Diencephalon (tissue), 1 donor: ENCODE data around the gene CYB561D2. TPM values are rescaled to one million over a fixed set of nuclear protein-coding genes. Genes with fewer than 3 reads are reported as not detected.

Experiments used
- total RNA-seq: library from RNA; depleted of rRNA; stranded (reverse); fragments of >200 nt; gene quantifications from one replicate; pipeline ENCODE4 v1.2.3, GENCODE V29; 2014

Gene CYB561D2, protein sequence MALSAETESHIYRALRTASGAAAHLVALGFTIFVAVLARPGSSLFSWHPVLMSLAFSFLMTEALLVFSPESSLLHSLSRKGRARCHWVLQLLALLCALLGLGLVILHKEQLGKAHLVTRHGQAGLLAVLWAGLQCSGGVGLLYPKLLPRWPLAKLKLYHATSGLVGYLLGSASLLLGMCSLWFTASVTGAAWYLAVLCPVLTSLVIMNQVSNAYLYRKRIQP
- 15.2 TPM for total RNA-seq

DNA sequence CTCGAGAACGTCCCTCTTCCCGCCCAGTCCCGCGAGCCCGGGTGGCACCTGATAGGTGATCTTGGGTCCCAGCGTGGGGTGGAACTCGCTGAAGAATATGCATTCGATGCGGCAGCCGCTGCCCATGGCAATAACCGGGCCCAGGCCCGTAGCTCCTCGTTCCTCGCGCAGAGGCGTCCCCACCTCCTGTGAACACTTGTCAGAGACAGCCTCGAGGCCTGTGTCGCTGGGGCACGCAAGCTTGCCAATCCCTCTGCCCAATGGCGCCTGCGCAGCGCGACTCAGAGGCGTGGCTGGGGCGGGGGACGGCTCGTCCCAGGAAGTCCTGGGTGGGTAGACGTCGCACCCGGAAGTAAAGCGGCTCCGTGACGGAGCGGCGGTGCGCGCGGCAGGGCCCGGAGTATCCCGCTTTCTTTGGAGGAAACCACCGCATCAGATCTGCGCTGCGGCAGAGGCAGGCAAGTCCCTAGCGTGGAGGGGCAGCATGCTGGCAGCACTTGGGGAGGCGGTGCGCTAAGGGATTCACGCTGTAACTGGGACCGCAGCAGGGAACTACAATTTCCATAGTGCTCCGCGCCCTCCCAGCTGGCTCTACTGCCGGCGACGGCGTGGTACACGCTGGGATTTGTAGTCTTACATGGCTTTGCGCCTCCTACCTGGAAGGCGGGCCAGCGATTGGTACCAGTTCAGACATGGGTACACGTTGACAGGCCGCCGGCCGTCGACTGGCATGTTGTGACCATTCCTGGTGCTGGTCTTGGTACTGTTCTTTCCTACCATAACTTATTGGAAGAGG lies at the start of gene CYB561D2, which contains the start of gene NPRL2:
Gene CYB561D2, plus strand, starts transcription at position 336 of the 796 bp plus-strand sequence. CDS start 572 bp downstream, outside the sequence.
Gene NPRL2, minus strand, starts transcription at position 249 of the 796 bp plus-strand sequence. Its CDS starts 123 bp downstream, at position 126.

DNA sequence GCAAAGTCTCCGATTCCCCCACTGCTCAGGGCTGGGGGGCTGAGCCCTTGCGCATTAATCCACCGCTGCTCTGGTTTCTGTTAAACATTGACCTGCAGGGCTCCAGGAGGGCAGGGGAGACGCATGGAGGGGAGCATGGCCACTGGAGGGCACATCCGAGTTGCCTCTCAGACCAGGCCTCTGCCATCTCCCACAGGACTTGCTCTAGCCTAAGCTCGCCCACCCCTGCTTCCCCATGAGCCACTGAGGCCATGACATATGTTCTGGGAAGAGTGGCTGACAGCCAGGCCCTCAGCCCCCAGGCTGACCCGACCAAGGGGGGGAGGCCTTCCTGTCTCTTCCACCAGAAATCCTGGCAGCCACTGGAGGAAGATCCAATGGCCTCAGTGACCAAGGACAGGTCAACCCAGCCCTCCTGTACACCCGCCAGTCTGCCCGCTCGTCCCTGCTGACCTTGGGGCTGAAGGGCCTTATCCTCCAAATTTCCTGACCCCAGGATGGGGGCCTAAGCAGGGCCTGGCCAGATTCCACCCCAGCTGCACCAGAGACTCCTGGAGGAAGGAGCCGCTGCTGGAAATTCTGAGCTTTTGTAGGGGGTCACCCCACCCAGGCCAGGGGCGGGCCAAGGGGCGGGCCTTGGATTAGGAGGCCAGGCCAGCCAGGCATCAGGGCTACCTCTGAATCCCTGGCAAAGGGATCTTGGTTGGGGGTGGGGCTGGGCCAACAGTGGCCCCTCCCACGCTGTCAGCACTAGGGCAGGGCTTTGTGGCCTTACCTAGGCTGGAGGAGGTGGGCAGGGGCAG lies 47.4 kb upstream of the CYB561D2 start, which contains the start of gene HYAL1:
Gene HYAL1, minus strand, starts transcription at position 562 of the 803 bp plus-strand sequence. CDS start 618 bp downstream, outside the sequence.

GRCh38 chr3:50322386-50323091 lies 28.1 kb upstream of the CYB561D2 start, which contains the start of gene HYAL2:
Gene HYAL2 (minus strand): TSS chr3:50322745. CDS start chr3:50320489, 2,256 bp downstream.

DNA sequence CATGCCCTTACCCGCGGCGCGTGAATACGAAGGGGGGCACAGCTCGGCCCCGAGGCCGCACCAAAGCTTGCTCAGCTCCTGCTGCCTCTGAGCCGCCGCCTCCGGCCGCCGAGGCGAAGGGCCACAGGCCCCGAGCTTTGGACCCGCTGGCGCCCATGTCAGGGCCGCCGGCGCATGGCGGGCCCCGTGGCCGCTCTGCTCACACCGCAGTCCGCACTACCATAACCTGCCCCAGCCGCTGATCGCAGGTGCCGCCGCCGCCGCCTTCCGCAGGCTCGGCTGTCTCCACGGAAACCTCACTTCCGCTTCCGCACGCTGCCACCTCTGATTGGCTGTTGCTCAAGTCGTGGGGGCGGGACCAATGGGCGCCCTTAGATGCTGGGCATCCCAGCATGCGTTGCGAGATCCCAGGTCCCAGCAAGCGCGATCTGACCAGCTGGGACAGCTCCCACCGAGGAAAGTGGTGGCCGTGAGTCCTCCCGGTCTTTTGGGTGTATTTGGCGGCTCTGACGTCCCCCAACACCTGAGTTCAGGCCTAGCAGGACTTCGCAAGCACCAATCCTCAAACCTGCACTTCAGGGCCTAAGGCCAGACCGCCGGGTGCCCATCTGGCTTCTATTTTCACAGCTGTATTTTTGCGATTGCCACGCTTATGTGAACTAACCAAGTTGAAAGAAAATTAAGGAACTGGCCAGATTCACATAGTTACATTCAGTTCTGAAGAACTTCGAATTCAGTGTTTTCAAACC lies 22.5 kb upstream of the CYB561D2 start, which contains the start of gene TUSC2:
Gene TUSC2, minus strand, starts transcription at position 281 of the 749 bp plus-strand sequence. Its CDS starts 124 bp downstream, at position 157.

DNA sequence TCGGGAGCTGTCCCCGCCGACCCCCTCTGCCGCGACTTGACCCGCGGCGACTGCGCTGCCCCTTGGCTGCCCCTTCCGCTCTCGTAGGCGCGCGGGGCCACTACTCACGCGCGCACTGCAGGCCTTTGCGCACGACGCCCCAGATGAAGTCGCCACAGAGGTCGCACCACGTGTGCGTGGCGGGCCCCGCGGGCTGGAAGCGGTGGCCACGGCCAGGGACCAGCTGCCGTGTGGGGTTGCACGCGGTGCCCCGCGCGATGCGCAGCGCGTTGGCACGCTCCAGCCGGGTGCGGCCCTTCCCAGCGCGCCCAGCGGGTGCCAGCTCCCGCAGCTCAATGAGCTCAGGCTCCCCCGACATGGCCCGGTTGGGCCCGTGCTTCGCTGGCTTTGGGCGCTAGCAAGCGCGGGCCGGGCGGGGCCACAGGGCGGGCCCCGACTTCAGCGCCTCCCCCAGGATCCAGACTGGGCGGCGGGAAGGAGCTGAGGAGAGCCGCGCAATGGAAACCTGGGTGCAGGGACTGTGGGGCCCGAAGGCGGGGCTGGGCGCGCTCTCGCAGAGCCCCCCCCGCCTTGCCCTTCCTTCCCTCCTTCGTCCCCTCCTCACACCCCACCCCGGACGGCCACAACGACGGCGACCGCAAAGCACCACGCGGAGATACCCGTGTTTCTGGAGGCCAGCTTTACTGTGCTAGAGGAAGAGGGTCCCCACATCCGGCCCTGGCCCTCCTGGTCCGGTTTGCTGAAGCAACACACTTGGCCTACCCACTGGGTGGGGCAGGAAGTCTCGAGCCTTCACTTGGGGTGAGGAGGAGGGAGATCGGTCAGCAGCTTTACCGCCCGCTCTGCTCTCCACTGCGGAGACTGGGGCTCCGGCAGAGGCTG lies 10.0 kb upstream of the CYB561D2 start, which contains the start of gene RASSF1:
Gene RASSF1, minus strand, starts transcription at position 389 of the 882 bp plus-strand sequence. Its CDS starts 31 bp downstream, at position 358.

DNA sequence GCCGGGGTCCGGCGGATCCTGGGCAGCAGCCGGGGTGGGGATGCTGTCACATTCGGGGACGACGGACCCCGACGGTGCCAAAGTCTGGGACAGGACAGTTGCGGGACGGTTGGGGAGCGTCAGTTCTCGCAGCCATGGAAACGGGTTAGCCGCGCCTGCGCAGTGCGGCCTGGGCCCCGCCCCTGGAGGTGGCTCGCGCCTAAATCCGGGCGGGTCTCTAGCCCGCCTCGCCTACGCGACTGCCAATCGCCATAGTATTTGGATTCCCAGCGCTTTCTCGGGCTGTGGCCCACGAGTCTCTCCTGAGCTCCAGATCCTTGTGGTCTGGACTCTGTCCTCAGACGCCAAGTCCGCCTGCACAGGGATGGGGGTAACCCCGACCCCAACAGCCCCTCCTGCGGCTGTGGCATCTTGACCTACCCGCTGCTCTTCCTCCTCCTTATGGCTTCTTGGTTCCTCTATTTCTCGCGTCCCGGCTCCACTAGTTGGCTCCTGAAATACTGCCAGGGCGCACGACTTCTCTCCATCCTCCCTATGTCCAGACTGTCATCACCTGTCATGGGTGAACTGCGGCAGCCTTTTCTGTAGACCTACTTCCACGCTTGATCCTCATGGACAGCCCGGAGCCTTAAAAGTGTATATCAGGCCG lies 5.0 kb upstream of the CYB561D2 start, which contains the start of gene ZMYND10:
Gene ZMYND10, minus strand, starts transcription at position 147 of the 649 bp plus-strand sequence. CDS start 153 bp downstream, outside the sequence.

GRCh38 chr3:50358911-50359759 lies 8.5 kb downstream of the CYB561D2 start, which contains the start of gene TMEM115:
Gene TMEM115 (minus strand): TSS chr3:50359521. CDS start chr3:50359063, 458 bp downstream.

Other genes with a start within 250 kb of the CYB561D2 start
- 7.8 TPM for gene SEMA3F, start 195.5 kb upstream of the CYB561D2 start, total RNA-seq
- gene GNAT1, start 159.3 kb upstream of the CYB561D2 start, total RNA-seq = not detected
- 6.5 TPM for gene SLC38A3, start 145.6 kb upstream of the CYB561D2 start, total RNA-seq
- 108 TPM for gene GNAI2, start 114.7 kb upstream of the CYB561D2 start, total RNA-seq
- 2.8 TPM for gene SEMA3B, start 81.7 kb upstream of the CYB561D2 start, total RNA-seq
- 1.2 TPM for gene LSMEM2, start 71.8 kb upstream of the CYB561D2 start, total RNA-seq
- 18.5 TPM for gene IFRD2, start 58.4 kb upstream of the CYB561D2 start, total RNA-seq
- gene HYAL3, start 51.5 kb upstream of the CYB561D2 start, total RNA-seq = 9.7 TPM
- gene NAA80, start 51.5 kb upstream of the CYB561D2 start, total RNA-seq = 5.5 TPM
- 0.69 TPM for gene HYAL1, start 47.3 kb upstream of the CYB561D2 start, total RNA-seq
- 30.0 TPM for gene HYAL2, start 28.1 kb upstream of the CYB561D2 start, total RNA-seq
- 23.8 TPM for gene TUSC2, start 22.6 kb upstream of the CYB561D2 start, total RNA-seq
- 12.2 TPM for gene RASSF1, start 10.0 kb upstream of the CYB561D2 start, total RNA-seq
- 23.8 TPM for gene ZMYND10, start 5.1 kb upstream of the CYB561D2 start, total RNA-seq
- gene NPRL2, start 87 bp upstream of the CYB561D2 start, total RNA-seq = 30.4 TPM
- 21.0 TPM for gene TMEM115, start 8.7 kb downstream of the CYB561D2 start, total RNA-seq
- gene CACNA2D2, start 152.8 kb downstream of the CYB561D2 start, total RNA-seq = 25.4 TPM
- 28.1 TPM for gene C3orf18, start 216.9 kb downstream of the CYB561D2 start, total RNA-seq
- gene HEMK1, start 218.7 kb downstream of the CYB561D2 start, total RNA-seq = 5.5 TPM